ENCODE data around the gene MYBPC1. TPM values are rescaled to one million over a fixed set of nuclear protein-coding genes. Genes with fewer than 3 reads are reported as not detected.

Gene MYBPC1
- total RNA-seq, 2 experiments from 2014 or later, result not detected

GRCh38 chr12:101612160-101612916, 17.6 kb downstream of the MYBPC1 start:
- H3K9me3 ChIP-seq (ENCODE audit: control insufficient read depth in 1 of 2, insufficient read depth in 1 of 2, low read length in 2 of 2), result no peaks in the 10 kb centered on the region
- no peaks in the 10 kb centered on the region for H3K27me3 ChIP-seq (ENCODE audit: control insufficient read depth in 1 of 2, insufficient read depth in 2 of 2, low read length in 2 of 2)
- H3K4me1 Mint-ChIP-seq (ENCODE audit: low read depth), result peaks cover 24% of the 10 kb centered on the region
- CTCF ChIA-PET, result no interaction called here
- ATAC-seq (ENCODE audit: poor library complexity), result no peak
- no peak overlapping the region for H3K4me3 Mint-ChIP-seq
- H3K9me3 Mint-ChIP-seq, result no peaks in the 10 kb centered on the region
- no peaks in the 10 kb centered on the region for H3K36me3 Mint-ChIP-seq (ENCODE audit: low read depth)
- H3K27ac Mint-ChIP-seq, result no peak overlapping the region
- DNase-seq, result no peak
- H3K4me3 ChIP-seq (ENCODE audit: low read length), result no peak overlapping the region
- TF ChIP-seq, protein P1, sequence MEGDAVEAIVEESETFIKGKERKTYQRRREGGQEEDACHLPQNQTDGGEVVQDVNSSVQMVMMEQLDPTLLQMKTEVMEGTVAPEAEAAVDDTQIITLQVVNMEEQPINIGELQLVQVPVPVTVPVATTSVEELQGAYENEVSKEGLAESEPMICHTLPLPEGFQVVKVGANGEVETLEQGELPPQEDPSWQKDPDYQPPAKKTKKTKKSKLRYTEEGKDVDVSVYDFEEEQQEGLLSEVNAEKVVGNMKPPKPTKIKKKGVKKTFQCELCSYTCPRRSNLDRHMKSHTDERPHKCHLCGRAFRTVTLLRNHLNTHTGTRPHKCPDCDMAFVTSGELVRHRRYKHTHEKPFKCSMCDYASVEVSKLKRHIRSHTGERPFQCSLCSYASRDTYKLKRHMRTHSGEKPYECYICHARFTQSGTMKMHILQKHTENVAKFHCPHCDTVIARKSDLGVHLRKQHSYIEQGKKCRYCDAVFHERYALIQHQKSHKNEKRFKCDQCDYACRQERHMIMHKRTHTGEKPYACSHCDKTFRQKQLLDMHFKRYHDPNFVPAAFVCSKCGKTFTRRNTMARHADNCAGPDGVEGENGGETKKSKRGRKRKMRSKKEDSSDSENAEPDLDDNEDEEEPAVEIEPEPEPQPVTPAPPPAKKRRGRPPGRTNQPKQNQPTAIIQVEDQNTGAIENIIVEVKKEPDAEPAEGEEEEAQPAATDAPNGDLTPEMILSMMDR (IDR thresholded peaks at IDR 0.05), result no peak
- H3K27me3 Mint-ChIP-seq, result no peaks in the 10 kb centered on the region
- H3K27ac ChIP-seq (ENCODE audit: low read depth in 1 of 2, low read length in 2 of 2), result no peak overlapping the region
- no peaks in the 10 kb centered on the region for H3K36me3 ChIP-seq (ENCODE audit: insufficient read depth, low read length)
- intact Hi-C loops (cut with DNase I, micrococcal nuclease), result no loop called here
- POLR2A ChIA-PET, result no interaction called here
- H3K4me1 ChIP-seq (ENCODE audit: insufficient read depth, low read length), result peaks cover 3% of the 10 kb centered on the region

DNA sequence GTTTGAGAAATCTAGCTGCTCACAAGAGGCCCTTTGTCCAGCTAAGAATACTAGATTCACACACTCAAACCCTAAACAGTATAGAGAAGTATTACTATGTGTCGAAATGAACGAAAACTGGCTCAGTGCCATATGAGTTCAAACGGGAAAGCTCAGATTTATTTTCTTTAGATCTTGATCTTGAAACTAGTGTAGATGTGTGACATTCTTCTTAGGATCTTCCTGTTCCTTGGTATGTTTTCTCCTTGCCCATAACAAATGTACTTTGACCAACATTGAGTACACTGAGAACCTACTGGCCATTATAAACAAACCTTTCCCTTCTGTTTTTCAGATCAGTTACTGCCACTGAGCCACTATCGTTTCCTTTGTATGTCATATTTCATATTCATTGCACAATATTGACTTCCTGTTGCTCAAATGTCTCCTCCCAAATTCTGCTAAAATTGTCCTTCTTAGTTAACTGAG, 21.3 kb downstream of the MYBPC1 start:
- peak in 3 of 14 experiments; percentile 8 to 33 (median 15) for DNase-seq
- Histone ChIP-seq H3K4me3 (ENCODE audit: low read length) (no peak overlapping the region), H3K36me3 (ENCODE audit: insufficient read depth, low read length) (no peaks in the 10 kb centered on the region), H3K27ac (ENCODE audit: low read depth in 1 of 2, low read length in 2 of 2) (no peak overlapping the region), H3K27me3 (ENCODE audit: control insufficient read depth in 1 of 2, insufficient read depth in 2 of 2, low read length in 2 of 2) (no peaks in the 10 kb centered on the region), H3K4me1 (ENCODE audit: insufficient read depth, low read length) (peaks cover 3% of the 10 kb centered on the region), H3K9me3 (ENCODE audit: control insufficient read depth in 1 of 2, insufficient read depth in 1 of 2, low read length in 2 of 2) (no peaks in the 10 kb centered on the region)
- intact Hi-C loops (cut with DNase I, micrococcal nuclease), result no loop called here
- no peaks in the 10 kb centered on the region for H3K36me3 Mint-ChIP-seq (ENCODE audit: low read depth)
- H3K27ac Mint-ChIP-seq, result peak overlapping the region; percentile 1
- peak overlapping the region; percentile 23 for H3K4me3 Mint-ChIP-seq
- no peak for ATAC-seq (ENCODE audit: poor library complexity)
- no peaks in the 10 kb centered on the region for H3K9me3 Mint-ChIP-seq
- TF ChIP-seq, protein P1 (IDR thresholded peaks at IDR 0.05), result no peak
- no peaks in the 10 kb centered on the region for H3K27me3 Mint-ChIP-seq
- H3K4me1 Mint-ChIP-seq (ENCODE audit: low read depth), result peaks cover 24% of the 10 kb centered on the region
- POLR2A ChIA-PET, result interaction anchor here (0.6 kb wide), 1 partner anchor 108 kb away, joined by 4 read pairs; no protein-coding TSS in a partner anchor
- CTCF ChIA-PET, result interaction anchor here (1.2 kb wide), 1 partner anchor 14 kb away, joined by 4 read pairs; no protein-coding TSS in a partner anchor

DNA sequence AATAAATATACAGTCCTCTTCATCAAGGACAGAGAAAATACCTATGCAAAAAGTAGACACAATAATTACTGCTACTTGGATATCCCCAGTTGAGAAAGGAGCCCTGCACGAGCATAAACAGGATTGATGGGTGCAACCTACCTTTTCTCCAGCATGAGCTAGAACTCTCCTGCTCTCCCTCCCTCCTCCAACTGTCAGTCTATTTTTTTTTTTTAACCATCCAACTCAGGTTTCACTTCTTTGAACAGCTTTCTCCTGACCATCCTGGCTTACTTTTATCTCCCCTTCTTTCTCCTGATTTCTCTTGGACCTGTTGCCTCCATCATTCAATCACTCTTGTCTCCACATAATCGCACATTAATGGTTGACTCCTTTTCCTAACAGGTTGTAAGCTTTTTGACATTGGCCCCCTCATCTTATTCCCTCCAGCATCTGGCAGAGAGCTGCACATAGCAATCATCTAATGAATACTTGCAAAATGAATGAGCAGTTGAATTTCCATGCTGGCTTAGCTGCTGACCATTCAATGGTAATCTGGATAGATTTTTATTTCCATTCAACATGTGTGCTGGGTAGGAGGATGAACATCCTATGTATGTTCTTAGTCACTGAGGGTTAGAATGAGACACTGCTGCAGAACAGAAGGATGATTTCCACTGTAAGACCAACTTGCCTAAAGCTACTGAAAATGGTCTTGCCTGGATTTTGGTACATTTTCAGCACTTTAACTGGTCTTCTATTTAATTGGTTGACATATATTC, 24.4 kb downstream of the MYBPC1 start:
- Histone ChIP-seq H3K36me3 (ENCODE audit: insufficient read depth, low read length) (no peaks in the 10 kb centered on the region), H3K27me3 (ENCODE audit: control insufficient read depth in 1 of 2, insufficient read depth in 2 of 2, low read length in 2 of 2) (no peaks in the 10 kb centered on the region), H3K4me1 (ENCODE audit: insufficient read depth, low read length) (peaks cover 3% of the 10 kb centered on the region), H3K27ac (ENCODE audit: low read depth in 1 of 2, low read length in 2 of 2) (no peak overlapping the region), H3K9me3 (ENCODE audit: control insufficient read depth in 1 of 2, insufficient read depth in 1 of 2, low read length in 2 of 2) (no peaks in the 10 kb centered on the region), H3K4me3 (ENCODE audit: low read length) (no peak overlapping the region)
- ATAC-seq (ENCODE audit: poor library complexity), result no peak
- CTCF ChIA-PET, result no interaction called here
- no peak overlapping the region for H3K4me3 Mint-ChIP-seq
- H3K27ac Mint-ChIP-seq, result no peak overlapping the region
- POLR2A ChIA-PET, result no interaction called here
- DNase-seq, result no peak
- intact Hi-C loops (cut with DNase I, micrococcal nuclease), result no loop called here
- no peaks in the 10 kb centered on the region for H3K36me3 Mint-ChIP-seq (ENCODE audit: low read depth)
- H3K9me3 Mint-ChIP-seq, result no peaks in the 10 kb centered on the region
- H3K4me1 Mint-ChIP-seq (ENCODE audit: low read depth), result peaks cover 24% of the 10 kb centered on the region
- TF ChIP-seq, protein P1 (IDR thresholded peaks at IDR 0.05), result no peak
- no peaks in the 10 kb centered on the region for H3K27me3 Mint-ChIP-seq

Measured in CD4-positive, alpha-beta T cell (primary cell).